HG02884 (cell line): ENCODE measurements around the gene TBXA2R.

Experiments
- ATAC-seq: cut with Tn5 transposase; IDR thresholded peaks from one replicate; pipeline ENCODE4 v1.9.1; 2021; ENCODE audit warnings: mild to moderate bottlenecking, moderate library complexity; ENCODE audit not compliant: unreplicated experiment

Gene TBXA2R

DNA sequence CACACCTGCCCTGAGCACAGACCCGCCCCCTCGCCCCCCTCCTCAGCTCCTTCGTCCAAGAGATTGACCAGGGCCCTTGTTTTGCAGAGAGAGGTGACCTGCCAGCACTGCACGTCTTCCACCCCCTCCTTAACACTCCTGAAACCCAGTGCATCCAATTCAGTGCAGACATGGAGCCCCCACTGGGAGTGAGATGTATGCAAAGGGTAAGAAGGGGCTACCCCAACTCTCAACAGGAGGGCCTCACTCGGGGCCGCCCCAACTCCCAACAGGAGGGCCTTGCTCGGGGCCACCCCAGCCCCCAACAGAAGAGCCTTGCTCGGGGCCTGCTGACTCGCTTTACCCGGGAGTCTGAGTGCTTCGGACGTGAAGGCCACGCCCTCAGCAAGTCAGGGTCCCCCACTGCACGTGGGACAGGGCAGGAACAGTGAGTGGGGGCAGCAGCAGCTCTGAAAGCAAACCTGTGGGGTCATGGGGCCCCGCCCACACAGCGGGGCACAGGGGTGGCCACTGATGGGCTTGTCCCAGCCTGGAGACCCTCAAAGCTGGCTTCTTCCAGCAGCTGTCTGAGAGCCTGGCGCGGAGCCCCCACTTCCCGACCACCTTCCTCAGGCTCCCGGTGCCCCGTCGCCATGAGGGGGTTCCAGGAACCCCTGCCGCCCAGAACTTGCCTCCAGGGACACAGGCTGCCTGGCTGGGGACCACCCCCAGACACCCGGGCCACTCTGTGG, 14.3 kb upstream of the TBXA2R start:
- no peak for ATAC-seq

DNA sequence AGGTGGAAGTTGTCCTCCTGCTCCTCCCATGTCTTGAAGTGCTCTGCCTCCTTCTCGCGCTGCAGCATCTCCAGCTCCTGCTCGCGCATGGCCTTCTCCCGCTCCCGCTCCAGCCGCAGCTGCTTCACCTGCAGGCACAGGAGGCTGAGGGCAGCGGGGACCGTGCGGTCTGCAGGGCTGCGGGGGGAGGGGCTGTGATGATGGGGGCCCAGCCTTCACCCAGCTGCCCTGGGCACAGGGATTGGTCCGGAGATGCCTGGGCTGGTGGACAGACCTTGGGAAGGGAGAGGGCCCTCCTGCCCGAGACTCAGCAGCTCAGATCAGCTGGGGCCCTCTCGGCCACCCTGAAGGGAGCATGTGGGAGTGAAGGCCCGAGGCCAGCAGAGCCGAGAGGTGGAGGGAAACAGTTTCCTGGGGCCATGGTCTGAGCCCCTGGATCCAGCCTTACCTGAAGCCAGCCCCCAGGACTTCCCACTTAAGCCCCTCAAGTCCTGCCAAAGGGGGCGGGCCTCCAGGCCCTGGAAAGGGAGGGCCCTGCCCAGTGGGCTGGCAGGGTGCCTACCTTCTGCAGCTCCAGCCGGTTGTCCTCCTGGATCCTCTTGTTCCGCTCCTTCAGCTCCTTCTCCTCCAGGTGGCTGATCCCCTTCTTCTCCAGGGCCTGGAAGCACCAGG, 13.6 kb upstream of the TBXA2R start:
- ATAC-seq: no peak

DNA sequence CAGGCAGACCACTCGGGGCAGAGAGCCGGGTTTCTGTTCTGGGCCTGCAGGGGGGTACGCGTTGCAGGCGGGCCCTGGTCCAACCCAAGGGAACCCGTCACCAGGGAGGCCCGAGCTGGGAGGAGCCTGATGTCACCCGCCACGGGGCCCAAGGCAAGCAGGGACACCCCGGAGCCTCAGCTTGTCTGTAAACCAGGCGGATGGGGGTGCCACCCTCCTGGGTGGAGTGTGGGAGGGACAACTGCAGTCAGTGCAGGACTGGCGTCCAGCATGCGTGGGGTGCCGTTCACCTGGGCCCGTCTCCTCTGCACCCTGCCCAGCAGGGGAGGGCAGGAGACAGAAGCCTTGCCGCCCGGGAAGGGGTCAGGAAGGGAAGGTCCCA, 12.9 kb upstream of the TBXA2R start:
- ATAC-seq: no peak

DNA sequence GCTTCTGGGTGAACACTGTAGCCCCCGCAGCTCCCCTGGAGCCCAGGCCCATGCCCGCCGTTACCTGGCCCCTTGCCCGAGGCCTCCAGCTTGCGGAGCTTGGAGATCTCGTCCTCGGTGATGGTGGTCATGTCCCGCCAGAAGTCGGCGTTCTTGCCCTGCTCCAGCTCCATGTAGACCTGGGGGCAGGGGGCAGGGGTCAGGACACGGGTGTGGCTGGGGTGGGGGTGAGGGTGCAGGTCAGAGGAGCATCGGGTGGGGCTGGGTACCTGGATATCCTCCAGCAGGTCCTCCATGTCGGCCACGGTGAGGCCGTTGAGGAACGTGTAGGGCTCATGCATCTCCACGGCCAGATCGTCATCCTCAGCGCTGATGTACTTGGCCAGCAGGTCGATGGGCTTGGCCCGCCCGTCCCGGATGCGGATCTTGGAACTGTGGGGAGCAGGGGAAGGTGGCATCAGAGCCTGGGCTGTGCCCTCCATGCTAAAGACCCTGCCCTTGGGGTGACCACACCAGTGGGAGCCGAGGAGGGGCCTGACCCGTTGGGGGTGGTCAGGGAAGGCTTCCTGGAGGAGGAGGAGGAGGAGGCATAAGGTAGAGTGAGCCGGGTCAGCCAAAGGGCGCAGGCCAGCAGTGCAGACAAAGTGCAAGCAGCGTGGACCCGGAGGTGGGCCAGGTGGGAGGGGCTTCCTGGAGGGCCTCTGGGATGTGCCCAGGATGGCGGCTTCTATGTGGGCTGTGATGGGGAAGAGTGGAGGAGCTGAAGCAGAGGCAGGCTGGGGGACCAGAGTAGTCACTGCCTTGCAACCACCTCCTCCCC, 12.3 kb upstream of the TBXA2R start:
- ATAC-seq: no peak

DNA sequence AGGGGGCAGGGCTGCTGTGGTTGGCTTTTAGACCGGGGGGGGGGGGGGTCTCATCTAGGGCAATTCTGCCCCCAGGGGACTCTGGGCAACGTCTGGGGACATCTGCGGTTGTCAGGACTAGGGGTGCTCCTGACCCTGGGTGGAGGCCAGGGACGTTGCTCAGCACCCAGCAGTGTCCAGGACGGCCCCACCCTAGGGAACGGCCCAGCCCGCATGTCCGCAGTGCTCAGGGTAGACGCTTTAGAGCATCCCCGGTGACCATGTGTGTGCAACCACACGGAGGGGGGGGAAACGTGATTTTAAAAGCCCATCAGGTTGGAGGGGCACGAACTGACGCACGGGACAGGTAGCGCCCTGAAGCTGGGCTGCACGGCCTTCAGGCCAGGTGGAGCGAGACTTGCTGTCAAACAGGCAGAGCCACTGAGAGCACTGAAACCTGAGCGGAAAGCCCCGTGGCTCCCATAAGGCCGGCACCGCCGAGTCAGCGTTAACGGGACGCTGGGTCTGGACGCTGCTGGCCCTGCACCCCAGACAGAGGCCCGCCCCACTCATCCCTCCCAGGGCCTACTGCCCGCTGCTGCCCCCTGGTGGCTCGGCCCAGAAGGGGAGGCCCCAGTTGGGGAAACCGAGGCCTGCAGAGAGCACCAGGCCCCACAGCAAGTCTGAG, 11.6 kb upstream of the TBXA2R start:
- ATAC-seq: no peak

DNA sequence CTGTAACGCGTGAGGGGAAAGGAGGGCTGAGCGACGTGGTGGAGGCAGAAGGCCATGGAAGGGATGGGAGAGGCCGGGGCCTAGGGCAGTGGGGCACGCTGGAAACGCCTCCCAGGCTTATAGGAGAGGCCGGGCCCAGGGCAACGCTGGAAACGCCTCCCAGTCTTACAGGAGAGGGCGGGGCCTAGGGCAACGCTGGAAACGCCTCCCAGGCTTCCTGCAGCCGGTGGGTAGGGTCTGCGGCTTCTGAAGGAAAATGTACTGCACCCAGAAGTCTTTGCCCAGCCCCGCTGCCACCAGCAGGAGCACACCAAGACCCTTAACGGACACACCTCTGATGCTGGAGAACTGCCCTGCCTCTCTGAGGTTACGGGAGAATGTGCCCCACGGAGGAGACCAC, 10.8 kb upstream of the TBXA2R start:
- no peak for ATAC-seq

DNA sequence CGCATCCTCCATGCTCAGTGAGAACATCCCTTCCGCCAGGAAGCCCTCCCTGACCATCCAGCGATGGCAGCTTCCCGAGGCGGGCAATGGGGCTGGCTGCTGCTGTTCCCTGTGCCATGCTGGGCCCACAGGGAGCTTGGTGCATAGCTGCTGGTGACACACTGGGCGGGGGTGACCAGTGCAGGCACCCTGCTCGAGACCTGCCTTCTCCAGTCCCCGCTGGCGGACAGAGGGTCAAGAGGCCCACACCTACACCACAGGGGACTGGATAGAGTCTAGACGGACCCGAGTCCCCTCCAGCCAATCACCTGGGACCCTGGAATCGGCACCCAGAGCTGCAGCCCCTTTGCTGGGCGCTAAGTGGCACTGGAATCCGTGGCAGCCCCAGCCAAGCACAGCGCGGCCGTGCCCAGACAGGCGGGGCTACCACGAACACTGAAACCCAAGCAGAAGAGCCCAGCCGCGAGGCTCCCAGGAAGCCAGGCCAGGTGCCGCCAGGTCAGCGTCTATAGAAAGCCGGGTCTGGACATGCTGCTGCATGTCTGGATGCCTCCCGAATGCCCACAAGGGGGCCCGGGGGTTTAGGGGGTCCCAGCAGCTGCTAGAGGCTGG, 9.0 kb upstream of the TBXA2R start:
- ATAC-seq: no peak

DNA sequence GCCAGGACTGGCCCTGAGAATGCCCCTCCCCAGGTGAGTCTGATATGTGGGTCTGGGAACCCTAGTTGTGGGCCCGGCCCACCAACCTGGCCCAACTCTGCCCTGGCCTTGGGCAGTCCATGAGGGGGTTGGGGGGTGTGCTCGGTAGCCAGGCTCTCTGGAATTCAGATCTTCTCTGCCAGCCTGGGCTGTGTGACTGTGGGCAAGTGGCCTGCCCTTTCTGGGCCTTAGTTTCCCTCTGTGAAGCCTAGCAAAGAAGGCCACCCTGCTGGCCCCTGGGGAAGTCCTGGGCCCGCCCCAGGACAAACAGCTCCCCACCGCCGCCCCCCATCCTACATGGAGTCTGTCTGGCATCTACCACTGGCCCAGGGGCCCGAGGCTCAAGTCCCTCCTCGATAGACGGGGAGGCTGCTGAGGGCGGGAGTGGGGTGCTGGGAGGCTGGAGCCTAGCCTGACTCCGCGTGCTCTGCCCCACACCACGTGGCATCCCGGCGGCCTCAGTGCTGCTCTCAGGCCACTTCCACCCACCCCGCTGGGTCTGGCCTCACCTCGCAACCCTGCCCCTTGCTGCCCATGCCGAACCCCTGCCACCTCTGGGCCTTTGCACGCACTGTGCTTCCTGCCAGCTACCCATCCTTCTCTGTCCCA, 8.3 kb upstream of the TBXA2R start:
- no peak for ATAC-seq

DNA sequence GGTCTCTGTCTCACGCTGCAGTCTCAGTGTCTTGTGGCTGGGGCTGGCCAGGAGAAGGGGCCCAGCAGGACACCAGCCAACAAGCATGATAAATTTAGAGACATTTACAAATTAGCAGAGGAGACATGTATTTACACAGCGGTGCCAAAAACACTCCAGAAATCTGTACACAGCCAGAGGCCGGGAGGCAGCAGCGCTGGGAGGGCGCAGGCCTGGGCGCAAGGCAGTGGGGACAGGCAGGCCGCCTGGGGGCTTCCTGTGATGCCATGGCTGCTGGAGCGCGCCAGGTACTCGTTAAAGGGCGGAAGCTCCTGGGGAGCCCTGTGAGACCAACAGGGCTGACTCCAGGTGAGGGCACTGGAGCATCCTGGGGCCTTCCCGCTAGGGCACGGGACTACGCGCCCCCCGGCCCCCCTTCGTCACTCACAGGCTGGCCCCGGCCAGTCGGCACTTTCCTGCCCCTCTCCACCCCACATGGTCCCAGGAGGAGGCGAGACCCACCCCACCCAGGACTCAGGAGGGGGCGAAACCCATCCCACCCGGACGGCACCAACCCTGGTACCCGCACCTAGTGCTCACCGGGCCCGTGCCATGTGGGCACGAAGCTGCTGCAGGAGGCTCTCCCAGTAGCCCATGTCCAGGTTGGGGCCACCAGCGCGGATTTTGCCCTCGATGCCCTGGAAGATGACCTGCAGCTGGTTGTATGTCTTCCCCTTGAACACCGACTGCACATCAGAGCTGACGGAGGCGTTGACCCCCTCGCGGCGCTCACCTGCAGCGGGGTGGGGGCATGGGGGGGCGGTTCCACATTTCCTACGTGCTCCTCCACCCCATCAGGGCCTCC, 7.4 kb upstream of the TBXA2R start:
- no peak for ATAC-seq

DNA sequence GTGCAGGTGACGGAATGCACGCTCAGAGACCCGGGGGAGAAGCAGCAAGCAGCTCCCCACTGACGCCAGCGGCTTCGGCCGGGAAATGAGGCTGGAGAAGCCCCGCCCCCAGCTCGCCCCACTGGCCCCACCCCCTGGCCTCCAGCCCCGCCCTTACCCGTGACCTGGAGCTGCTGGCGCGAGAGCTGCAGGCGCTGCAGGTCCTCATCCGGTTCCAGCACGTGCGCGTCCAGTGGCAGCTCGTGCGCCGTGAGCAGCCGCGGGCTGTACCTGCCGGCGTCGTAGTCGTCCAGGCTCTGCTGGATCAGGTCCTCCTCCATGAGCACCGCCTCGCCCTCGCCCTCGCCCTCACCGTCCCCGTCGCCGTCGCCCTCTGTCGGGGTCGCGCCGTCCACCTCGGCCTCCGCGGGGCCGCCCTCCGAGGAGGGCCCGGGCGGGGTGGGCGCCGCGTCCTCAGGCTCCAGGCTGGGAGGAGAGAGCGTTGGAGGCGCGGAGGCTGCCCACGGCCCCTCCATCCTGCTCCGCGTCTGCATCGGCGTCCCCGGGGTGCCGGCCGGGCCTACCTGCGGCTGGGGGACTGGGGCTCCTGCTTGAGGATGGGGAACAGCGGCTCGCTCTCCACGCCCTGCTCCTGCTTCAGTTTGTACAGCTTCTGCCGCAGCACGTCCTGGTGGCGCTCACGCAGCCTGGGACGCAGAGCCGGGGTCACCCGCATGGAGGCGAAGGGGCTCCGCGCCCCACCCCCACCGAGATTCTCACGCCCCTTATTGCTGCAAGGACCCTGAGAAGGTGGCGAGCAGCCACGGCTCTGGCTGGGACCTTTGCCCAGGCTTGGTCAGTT, 6.4 kb upstream of the TBXA2R start:
- ATAC-seq: no peak

DNA sequence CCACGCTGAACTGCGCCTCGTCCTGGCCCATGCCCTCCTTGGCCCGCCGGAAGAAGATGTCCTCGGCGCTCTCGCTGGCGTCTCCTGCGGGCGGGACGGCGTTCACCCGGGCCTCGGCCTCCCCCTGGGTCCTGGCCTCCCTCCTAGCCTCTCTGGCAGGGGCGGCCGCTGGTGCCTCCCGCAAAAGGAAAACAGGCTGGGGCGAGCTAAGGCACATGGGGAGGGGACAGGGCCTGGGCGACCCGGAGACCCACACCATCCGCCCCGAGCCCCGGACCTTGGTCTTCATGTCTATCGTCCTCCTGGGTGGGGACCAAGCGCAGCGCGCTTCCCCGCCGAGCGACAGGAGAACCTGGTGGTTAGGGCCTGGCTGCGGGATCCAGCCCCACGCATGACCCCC, 5.7 kb upstream of the TBXA2R start:
- ATAC-seq: no peak

DNA sequence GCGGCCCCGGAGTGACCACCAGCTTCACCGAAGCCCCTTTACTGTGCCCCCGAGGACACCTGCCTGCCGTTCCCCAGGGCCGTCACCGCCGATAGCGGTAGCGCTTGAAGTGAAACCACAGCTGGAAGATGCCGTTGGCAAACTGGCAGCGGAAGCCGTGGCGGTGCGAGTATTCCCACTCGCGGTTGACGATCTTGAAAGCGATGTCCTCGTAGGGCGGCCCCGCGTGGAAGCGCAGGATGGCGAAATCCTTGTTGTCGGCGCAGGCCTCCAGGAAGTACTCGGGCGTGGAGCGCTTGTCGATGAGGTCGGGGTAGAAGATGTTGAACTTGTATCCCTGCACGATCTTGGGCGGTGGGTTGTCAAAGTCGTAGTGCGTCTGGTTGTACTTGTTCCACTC, 5.2 kb upstream of the TBXA2R start:
- no peak for ATAC-seq

DNA sequence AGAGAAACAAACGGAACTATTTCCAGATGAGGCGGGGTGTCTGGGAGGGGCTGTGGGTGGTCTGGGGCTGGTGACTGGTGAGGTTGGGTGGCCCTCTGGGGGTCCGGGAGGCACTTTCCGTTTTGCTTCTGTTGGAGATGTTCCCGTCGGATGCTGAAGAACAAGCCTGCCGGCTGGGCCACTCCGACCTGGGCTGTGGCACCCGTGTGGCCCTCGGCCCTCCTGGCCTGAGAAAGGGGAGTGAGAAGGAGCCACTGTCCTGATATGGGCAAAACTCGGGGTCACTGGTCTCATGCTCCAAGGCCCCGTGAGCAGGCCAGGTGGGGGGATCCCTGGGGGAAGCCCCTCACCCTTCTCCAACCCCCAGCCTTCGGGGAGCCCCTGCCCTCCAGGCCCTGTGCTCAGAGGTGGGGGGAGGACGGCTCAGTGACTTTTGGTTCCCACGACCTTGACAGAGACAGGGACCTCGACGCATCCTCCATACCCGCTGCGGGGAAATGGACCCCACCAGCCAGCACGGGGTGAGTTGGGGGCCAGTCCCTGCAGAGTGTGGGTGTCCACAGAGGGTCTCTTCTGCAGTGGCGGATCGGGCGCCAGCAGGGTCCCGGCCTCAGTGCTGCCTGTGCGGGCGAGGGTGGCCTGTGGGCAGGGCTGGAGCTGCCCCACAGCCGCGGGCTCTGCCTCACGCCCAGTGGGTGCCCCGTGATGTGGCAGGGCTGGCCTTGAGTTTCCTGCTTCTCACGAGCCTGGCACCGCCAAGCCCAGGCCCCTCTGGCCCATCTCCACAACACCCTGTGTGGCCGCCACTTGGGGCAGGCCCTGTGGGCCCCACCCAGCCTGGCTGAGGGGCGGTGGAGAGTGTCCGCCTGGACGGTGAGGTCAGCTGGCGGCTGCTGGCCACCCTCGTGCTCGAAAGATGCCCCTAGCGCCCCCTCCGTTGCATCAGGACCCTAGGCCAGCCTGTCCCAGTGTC, 4.4 kb upstream of the TBXA2R start:
- no peak for ATAC-seq

DNA sequence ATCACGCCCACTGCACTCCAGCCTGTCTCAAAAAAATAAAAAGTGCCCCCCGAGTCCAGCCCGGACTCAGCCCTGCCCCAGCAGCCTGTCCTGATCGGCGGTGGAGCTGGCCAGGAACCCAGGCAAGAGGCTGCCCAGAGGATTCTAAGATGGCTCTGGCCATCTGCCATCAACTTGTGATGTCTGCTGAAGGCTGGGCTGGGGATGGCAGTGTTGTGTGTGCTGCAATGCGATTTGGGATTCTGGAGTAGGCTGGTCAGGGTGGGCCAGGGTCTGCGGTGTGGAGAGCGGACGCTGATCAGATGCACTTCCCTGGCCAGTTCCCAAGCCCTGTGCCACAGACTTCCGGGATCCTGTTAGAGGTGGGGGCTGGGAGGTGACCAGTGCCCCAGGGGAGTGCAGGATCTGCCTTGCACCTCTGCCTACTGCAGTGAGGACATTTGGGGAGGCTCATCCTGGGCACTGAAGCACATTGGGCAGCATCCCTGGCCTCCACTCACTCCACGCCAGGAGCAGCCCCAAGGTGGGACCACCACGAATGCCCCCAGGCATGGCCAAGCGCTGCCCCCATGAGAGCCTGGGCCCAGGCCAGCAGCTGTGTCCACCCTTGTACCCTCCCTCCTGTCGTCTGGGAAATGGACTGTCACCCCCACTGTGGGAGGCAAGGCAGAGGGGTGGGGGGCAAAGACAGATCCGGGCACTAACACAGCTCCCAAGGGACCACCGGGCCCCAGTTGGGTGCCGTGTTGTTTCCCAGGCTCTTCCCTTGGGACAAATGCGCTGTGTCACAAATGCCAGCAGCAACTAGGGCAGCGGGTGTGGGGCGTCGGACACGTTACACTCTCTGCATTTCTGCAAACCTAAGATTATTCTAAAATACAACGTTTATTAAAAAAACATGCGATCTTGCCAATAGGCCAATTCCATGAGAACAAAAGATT, 3.4 kb upstream of the TBXA2R start:
- ATAC-seq: no peak

DNA sequence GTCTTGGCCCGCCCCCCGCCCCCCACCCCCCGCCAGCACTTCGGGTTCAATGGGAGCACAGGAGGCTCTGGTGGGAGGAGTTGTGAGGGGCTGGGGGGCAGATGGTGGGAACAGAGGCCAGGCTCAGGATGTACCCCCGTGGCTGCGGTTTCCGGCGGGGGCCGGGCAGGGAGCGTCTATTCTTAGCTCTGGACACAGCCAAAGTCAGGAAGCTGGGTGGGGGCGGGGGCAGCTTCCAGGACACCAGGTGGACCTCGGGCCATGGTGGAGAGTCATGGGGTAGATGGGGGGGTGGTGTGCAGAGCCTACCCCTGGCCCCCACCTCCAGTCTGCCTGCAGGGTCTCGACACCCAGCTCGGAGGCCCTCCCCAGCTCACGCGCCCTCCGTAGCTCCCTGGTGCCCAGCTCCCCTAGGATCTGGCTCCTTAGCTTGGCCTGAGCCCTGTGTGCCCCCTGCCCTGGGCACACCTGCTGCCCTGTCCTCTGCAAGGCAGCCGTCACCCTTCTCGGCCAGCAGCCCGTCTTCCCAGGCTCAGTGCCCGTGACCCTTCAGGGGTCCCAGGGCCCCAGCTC, 2.2 kb upstream of the TBXA2R start:
- no peak for ATAC-seq

DNA sequence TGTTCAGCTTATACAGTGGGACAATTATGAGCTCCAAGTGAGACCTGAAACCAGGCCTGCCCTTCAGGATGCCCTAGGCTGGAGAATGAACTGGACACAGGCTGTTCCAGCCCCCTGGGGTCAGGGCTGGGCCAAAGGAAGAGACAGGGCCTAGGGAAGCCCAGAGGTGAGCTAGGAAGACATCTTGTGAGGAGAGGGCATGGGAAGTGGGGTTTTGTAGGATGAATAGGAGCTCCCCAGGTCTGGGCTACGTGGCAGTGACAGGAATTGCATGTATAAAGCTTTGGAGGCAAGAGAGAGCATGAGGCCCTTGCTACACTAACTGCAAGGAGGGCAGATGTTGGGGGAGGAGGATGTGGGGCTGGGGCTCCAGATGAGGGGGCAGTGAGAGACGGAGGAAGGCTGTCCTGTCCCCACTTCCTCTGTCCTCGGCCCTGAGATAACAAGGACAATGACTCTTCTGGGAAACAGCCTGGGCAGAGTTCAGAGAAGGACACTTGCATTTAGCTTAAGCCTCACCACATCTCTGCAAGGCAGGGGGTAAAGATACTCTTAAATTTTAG, 1.5 kb upstream of the TBXA2R start:
- ATAC-seq: no peak
